ENCODE results near the gene SNRPB2.

Gene SNRPB2

GRCh38 chr20:16729565-16730460 lies at the start of gene SNRPB2:
TSS of gene SNRPB2 (plus strand) at chr20:16730026. CDS start at chr20:16731703, 1,677 bp downstream.
- Histone ChIP-seq H3K4me3 (ENCODE audit: low read depth, low read length) (peak within 1 kb of the TSS; percentile 97), H3K27me3 (ENCODE audit: control insufficient read depth, insufficient read depth, low read length) (peaks cover 10% of the 10 kb centered on the region), H3K9me3 (ENCODE audit: control insufficient read depth, insufficient read depth, low read length) (no peaks in the 10 kb centered on the region), H3K4me1 (ENCODE audit: control insufficient read depth, insufficient read depth, low read length) (peaks cover 9% of the 10 kb centered on the region), H3K27ac (ENCODE audit: low read depth, low read length) (peak within 1 kb of the TSS; percentile 87), H3K9ac (ENCODE audit: low read depth, low read length) (peak within 1 kb of the TSS; percentile 94), H3K36me3 (ENCODE audit: control insufficient read depth, insufficient read depth, low read length) (peaks cover 33% of the 10 kb centered on the region)

GRCh38 chr20:16684416-16684815 lies 45.4 kb upstream of the SNRPB2 start:
- Histone ChIP-seq H3K4me3 (ENCODE audit: low read depth, low read length) (no peak overlapping the region), H3K9ac (ENCODE audit: low read depth, low read length) (no peak overlapping the region), H3K27ac (ENCODE audit: low read depth, low read length) (no peak overlapping the region), H3K4me1 (ENCODE audit: control insufficient read depth, insufficient read depth, low read length) (no peaks in the 10 kb centered on the region), H3K36me3 (ENCODE audit: control insufficient read depth, insufficient read depth, low read length) (no peaks in the 10 kb centered on the region), H3K9me3 (ENCODE audit: control insufficient read depth, insufficient read depth, low read length) (no peaks in the 10 kb centered on the region), H3K27me3 (ENCODE audit: control insufficient read depth, insufficient read depth, low read length) (no peaks in the 10 kb centered on the region)

- Histone ChIP-seq H3K9me3 (ENCODE audit: control insufficient read depth, insufficient read depth, low read length) (no peaks in the 10 kb centered on the region), H3K4me3 (ENCODE audit: low read depth, low read length) (no peak overlapping the region), H3K27ac (ENCODE audit: low read depth, low read length) (no peak overlapping the region), H3K36me3 (ENCODE audit: control insufficient read depth, insufficient read depth, low read length) (no peaks in the 10 kb centered on the region), H3K4me1 (ENCODE audit: control insufficient read depth, insufficient read depth, low read length) (no peaks in the 10 kb centered on the region), H3K9ac (ENCODE audit: low read depth, low read length) (no peak overlapping the region), H3K27me3 (ENCODE audit: control insufficient read depth, insufficient read depth, low read length) (no peaks in the 10 kb centered on the region)
Observed at GRCh38 chr20:16689906-16690305, 39.9 kb upstream of the SNRPB2 start.

GRCh38 chr20:16691381-16691780 lies 38.4 kb upstream of the SNRPB2 start:
- Histone ChIP-seq H3K36me3 (ENCODE audit: control insufficient read depth, insufficient read depth, low read length) (no peaks in the 10 kb centered on the region), H3K27ac (ENCODE audit: low read depth, low read length) (no peak overlapping the region), H3K4me3 (ENCODE audit: low read depth, low read length) (no peak overlapping the region), H3K9ac (ENCODE audit: low read depth, low read length) (no peak overlapping the region), H3K9me3 (ENCODE audit: control insufficient read depth, insufficient read depth, low read length) (no peaks in the 10 kb centered on the region), H3K4me1 (ENCODE audit: control insufficient read depth, insufficient read depth, low read length) (no peaks in the 10 kb centered on the region), H3K27me3 (ENCODE audit: control insufficient read depth, insufficient read depth, low read length) (no peaks in the 10 kb centered on the region)

- H3K4me3 ChIP-seq (ENCODE audit: low read depth, low read length): no peak overlapping the region
- no peaks in the 10 kb centered on the region for H3K4me1 ChIP-seq (ENCODE audit: control insufficient read depth, insufficient read depth, low read length)
- H3K36me3 ChIP-seq (ENCODE audit: control insufficient read depth, insufficient read depth, low read length): no peaks in the 10 kb centered on the region
- H3K9me3 ChIP-seq (ENCODE audit: control insufficient read depth, insufficient read depth, low read length): no peaks in the 10 kb centered on the region
- no peak overlapping the region for H3K27ac ChIP-seq (ENCODE audit: low read depth, low read length)
- H3K27me3 ChIP-seq (ENCODE audit: control insufficient read depth, insufficient read depth, low read length): no peaks in the 10 kb centered on the region
- H3K9ac ChIP-seq (ENCODE audit: low read depth, low read length): no peak overlapping the region
Observed at GRCh38 chr20:16692009-16692408, 37.8 kb upstream of the SNRPB2 start.

- Histone ChIP-seq H3K4me3 (ENCODE audit: low read depth, low read length) (no peak overlapping the region), H3K9me3 (ENCODE audit: control insufficient read depth, insufficient read depth, low read length) (no peaks in the 10 kb centered on the region), H3K36me3 (ENCODE audit: control insufficient read depth, insufficient read depth, low read length) (no peaks in the 10 kb centered on the region), H3K4me1 (ENCODE audit: control insufficient read depth, insufficient read depth, low read length) (no peaks in the 10 kb centered on the region), H3K27ac (ENCODE audit: low read depth, low read length) (no peak overlapping the region), H3K27me3 (ENCODE audit: control insufficient read depth, insufficient read depth, low read length) (no peaks in the 10 kb centered on the region), H3K9ac (ENCODE audit: low read depth, low read length) (no peak overlapping the region)
Observed at GRCh38 chr20:16692442-16692841, 37.4 kb upstream of the SNRPB2 start.

- Histone ChIP-seq H3K9ac (ENCODE audit: low read depth, low read length) (no peak overlapping the region), H3K4me1 (ENCODE audit: control insufficient read depth, insufficient read depth, low read length) (no peaks in the 10 kb centered on the region), H3K36me3 (ENCODE audit: control insufficient read depth, insufficient read depth, low read length) (no peaks in the 10 kb centered on the region), H3K9me3 (ENCODE audit: control insufficient read depth, insufficient read depth, low read length) (no peaks in the 10 kb centered on the region), H3K27me3 (ENCODE audit: control insufficient read depth, insufficient read depth, low read length) (no peaks in the 10 kb centered on the region), H3K4me3 (ENCODE audit: low read depth, low read length) (no peak overlapping the region), H3K27ac (ENCODE audit: low read depth, low read length) (no peak overlapping the region)
Observed at GRCh38 chr20:16693278-16693677, 36.5 kb upstream of the SNRPB2 start.

- Histone ChIP-seq H3K9ac (ENCODE audit: low read depth, low read length) (no peak overlapping the region), H3K4me3 (ENCODE audit: low read depth, low read length) (no peak overlapping the region), H3K27ac (ENCODE audit: low read depth, low read length) (no peak overlapping the region), H3K9me3 (ENCODE audit: control insufficient read depth, insufficient read depth, low read length) (no peaks in the 10 kb centered on the region), H3K36me3 (ENCODE audit: control insufficient read depth, insufficient read depth, low read length) (no peaks in the 10 kb centered on the region), H3K4me1 (ENCODE audit: control insufficient read depth, insufficient read depth, low read length) (no peaks in the 10 kb centered on the region), H3K27me3 (ENCODE audit: control insufficient read depth, insufficient read depth, low read length) (no peaks in the 10 kb centered on the region)
Observed at GRCh38 chr20:16694161-16694560, 35.7 kb upstream of the SNRPB2 start.

GRCh38 chr20:16695628-16696027 lies 34.2 kb upstream of the SNRPB2 start:
- Histone ChIP-seq H3K36me3 (ENCODE audit: control insufficient read depth, insufficient read depth, low read length) (no peaks in the 10 kb centered on the region), H3K27ac (ENCODE audit: low read depth, low read length) (no peak overlapping the region), H3K9me3 (ENCODE audit: control insufficient read depth, insufficient read depth, low read length) (no peaks in the 10 kb centered on the region), H3K4me3 (ENCODE audit: low read depth, low read length) (no peak overlapping the region), H3K27me3 (ENCODE audit: control insufficient read depth, insufficient read depth, low read length) (no peaks in the 10 kb centered on the region), H3K4me1 (ENCODE audit: control insufficient read depth, insufficient read depth, low read length) (no peaks in the 10 kb centered on the region), H3K9ac (ENCODE audit: low read depth, low read length) (no peak overlapping the region)

- no peaks in the 10 kb centered on the region for H3K36me3 ChIP-seq (ENCODE audit: control insufficient read depth, insufficient read depth, low read length)
- no peaks in the 10 kb centered on the region for H3K27me3 ChIP-seq (ENCODE audit: control insufficient read depth, insufficient read depth, low read length)
- H3K27ac ChIP-seq (ENCODE audit: low read depth, low read length): no peak overlapping the region
- H3K4me1 ChIP-seq (ENCODE audit: control insufficient read depth, insufficient read depth, low read length): no peaks in the 10 kb centered on the region
- no peak overlapping the region for H3K4me3 ChIP-seq (ENCODE audit: low read depth, low read length)
- no peak overlapping the region for H3K9ac ChIP-seq (ENCODE audit: low read depth, low read length)
- no peaks in the 10 kb centered on the region for H3K9me3 ChIP-seq (ENCODE audit: control insufficient read depth, insufficient read depth, low read length)
Observed at GRCh38 chr20:16699293-16699692, 30.5 kb upstream of the SNRPB2 start.

- Histone ChIP-seq H3K9ac (ENCODE audit: low read depth, low read length) (no peak overlapping the region), H3K27me3 (ENCODE audit: control insufficient read depth, insufficient read depth, low read length) (no peaks in the 10 kb centered on the region), H3K4me1 (ENCODE audit: control insufficient read depth, insufficient read depth, low read length) (no peaks in the 10 kb centered on the region), H3K36me3 (ENCODE audit: control insufficient read depth, insufficient read depth, low read length) (no peaks in the 10 kb centered on the region), H3K4me3 (ENCODE audit: low read depth, low read length) (no peak overlapping the region), H3K9me3 (ENCODE audit: control insufficient read depth, insufficient read depth, low read length) (peaks cover under 1% of the 10 kb centered on the region; the same call in 1 of the 2 replicates), H3K27ac (ENCODE audit: low read depth, low read length) (no peak overlapping the region)
Observed at GRCh38 chr20:16701296-16701695, 28.5 kb upstream of the SNRPB2 start.
